ENCODE results near the gene SAMD13.
"Not testable (repeated sequence)": the region's sequence is repeated elsewhere in the genome, so short reads cannot be mapped to it uniquely, and the experiment has no call there.

Gene SAMD13

DNA sequence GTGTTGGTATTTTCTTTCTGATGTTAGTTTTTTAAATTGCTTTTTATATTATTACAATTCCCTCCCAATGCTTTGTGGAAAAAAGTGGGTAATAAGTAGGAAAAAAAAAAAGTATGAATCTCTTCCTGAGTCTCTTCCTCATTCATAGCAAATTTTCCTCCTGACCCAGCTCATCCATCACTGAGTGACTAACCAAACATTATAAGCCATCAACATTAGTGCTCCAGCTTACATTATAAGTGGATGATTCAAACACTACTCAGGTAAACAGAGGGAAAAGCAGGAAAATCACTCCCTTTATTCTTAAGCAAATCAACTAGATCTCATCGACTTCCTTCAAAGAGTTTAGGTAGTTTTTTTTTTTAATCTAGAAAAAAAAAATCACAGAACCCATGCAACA is 15.4 kb upstream of the SAMD13 start:
- no peak for DNase-seq (ENCODE audit: extremely low spot score)
- ChIA-PET CTCF (interaction anchor here (0.5 to 1.0 kb wide), 2 partner anchors 48 to 90 kb away, joined by 3 read pairs; no protein-coding TSS in a partner anchor), POLR2A (no interaction called here)
- TF ChIP-seq CTBP1 (IDR thresholded peaks at IDR 0.05; ENCODE audit: borderline replicate concordance) (no peak), ELF4 (IDR thresholded peaks at IDR 0.05) (no peak), ARNT (IDR thresholded peaks at IDR 0.05) (no peak), FOXK2 (IDR thresholded peaks at IDR 0.05) (no peak), SUZ12 (IDR thresholded peaks at IDR 0.05) (no peak), SP1 (IDR thresholded peaks at IDR 0.05) (no peak), NFRKB (IDR thresholded peaks at IDR 0.05) (no peak), BHLHE40 (IDR thresholded peaks at IDR 0.05; ENCODE audit: borderline replicate concordance) (no peak), L3MBTL2 (conservative IDR thresholded peaks at IDR 0.05) (no peak), HDGF (IDR thresholded peaks at IDR 0.05; ENCODE audit: borderline replicate concordance) (no peak), TARDBP (IDR thresholded peaks at IDR 0.05) (no peak), FOXM1 (IDR thresholded peaks at IDR 0.05; ENCODE audit: borderline replicate concordance) (no peak), FOXA1 (IDR thresholded peaks at IDR 0.05) (no peak), LEF1 (IDR thresholded peaks at IDR 0.05; ENCODE audit: borderline replicate concordance) (no peak), ZNF384 (IDR thresholded peaks at IDR 0.05) (no peak)
- TF ChIP-seq, protein P1, sequence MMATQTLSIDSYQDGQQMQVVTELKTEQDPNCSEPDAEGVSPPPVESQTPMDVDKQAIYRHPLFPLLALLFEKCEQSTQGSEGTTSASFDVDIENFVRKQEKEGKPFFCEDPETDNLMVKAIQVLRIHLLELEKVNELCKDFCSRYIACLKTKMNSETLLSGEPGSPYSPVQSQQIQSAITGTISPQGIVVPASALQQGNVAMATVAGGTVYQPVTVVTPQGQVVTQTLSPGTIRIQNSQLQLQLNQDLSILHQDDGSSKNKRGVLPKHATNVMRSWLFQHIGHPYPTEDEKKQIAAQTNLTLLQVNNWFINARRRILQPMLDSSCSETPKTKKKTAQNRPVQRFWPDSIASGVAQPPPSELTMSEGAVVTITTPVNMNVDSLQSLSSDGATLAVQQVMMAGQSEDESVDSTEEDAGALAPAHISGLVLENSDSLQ (IDR thresholded peaks at IDR 0.05) = no peak

DNA sequence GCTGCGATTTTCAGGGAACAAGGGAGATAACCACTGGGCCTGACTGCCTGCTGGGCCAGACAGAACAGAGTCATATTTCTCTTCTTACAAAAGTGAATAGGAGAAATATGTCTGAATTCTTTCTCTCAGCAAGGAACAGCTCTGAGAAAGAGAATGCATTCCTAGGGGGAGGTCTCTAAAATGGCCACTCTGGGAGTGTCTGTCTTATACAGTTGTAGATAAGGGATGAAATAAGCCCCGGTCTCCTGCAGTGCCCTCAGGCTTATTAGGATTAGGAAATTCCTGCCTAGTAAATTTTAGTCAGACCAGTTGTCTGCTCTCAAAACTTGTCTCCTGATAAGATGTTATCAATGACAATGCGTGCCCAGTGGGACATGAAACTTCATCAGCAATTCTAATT is 14.1 kb upstream of the SAMD13 start:
- POLR2A ChIA-PET; CTCF ChIA-PET; DNase-seq (ENCODE audit: extremely low spot score): not testable (repeated sequence)

DNA sequence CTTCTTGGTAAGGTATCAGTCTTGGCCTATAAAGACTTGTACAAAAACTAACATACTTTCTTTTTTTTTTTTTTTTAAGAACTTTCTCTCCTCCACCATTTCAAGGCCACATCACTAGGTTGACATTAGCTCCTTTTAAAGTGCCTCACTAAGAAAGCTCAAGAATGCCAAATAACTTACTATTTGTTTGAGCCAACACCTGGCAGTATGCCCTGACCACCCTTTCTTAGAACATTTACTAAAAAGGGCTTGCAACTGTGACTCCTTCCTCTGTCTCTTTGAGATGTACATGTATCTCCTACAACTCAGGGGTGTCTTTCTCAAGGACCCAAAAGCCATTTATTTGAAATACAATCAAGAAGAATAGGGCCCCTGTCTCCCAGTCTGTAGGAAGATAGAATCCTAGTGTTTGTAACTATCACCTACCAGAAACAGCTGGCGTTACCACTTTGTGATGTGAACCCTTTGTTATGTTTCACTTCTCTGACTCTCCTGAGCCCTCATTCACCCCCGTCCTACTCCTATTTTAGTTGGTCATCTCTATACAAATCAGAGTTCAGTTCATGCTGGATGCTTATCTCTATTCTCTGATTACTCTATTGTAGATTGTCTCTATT is 12.2 kb upstream of the SAMD13 start:
- no peak for TF ChIP-seq NFRKB (IDR thresholded peaks at IDR 0.05)
- TF ChIP-seq HDGF (IDR thresholded peaks at IDR 0.05; ENCODE audit: borderline replicate concordance) = no peak
- TF ChIP-seq L3MBTL2 (conservative IDR thresholded peaks at IDR 0.05) = no peak
- TF ChIP-seq, protein P1 (IDR thresholded peaks at IDR 0.05) = no peak
- TF ChIP-seq SUZ12 (IDR thresholded peaks at IDR 0.05) = no peak
- TF ChIP-seq FOXK2 (IDR thresholded peaks at IDR 0.05) = no peak
- TF ChIP-seq FOXM1 (IDR thresholded peaks at IDR 0.05; ENCODE audit: borderline replicate concordance) = no peak
- TF ChIP-seq BHLHE40 (IDR thresholded peaks at IDR 0.05; ENCODE audit: borderline replicate concordance) = no peak
- no peak for TF ChIP-seq SP1 (IDR thresholded peaks at IDR 0.05)
- ChIA-PET POLR2A (interaction anchor here (1.8 kb wide), 1 partner anchor 9 kb away, joined by 7 read pairs; no protein-coding TSS in a partner anchor), CTCF (no interaction called here)
- DNase-seq (ENCODE audit: extremely low spot score) = no peak

DNA sequence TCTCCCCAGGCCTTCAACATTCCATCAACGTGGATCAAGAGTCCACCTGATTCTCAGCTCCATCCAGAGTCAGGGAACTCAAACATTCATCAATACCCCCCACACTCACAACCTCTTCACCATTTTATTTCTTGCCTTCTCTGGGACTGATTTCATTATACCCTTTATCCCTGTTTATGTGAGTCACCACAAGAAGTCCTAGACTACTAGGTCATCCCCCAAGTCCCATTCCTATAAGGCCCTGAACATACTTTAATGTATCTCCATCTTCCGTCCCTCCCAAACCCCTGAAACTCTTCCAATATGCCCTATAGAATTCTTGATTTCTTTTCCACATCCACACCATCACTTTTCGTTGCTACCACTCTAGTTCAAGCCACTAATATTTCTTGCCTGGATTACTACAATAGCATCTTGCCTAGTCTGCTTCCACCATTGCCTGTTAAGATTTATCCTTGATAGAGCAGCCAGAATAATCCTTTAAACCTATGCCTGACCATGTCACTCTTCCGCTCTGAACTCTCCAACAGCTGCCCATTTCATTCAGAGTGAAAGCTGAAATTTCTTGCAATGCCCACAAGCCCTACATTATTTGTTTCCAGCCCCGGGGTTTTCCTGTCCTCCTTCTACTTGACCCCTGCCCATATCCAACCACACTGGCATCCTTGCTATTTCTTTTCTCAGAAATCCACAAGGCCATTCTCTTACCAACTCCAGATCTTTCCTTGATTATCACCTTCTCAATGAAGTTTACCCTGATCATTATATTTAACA is 9.4 kb upstream of the SAMD13 start:
- no peak for DNase-seq (ENCODE audit: extremely low spot score)
- no peak for TF ChIP-seq FOXM1 (IDR thresholded peaks at IDR 0.05; ENCODE audit: borderline replicate concordance)
- POLR2A ChIA-PET = no interaction called here
- CTCF ChIA-PET = no interaction called here

DNA sequence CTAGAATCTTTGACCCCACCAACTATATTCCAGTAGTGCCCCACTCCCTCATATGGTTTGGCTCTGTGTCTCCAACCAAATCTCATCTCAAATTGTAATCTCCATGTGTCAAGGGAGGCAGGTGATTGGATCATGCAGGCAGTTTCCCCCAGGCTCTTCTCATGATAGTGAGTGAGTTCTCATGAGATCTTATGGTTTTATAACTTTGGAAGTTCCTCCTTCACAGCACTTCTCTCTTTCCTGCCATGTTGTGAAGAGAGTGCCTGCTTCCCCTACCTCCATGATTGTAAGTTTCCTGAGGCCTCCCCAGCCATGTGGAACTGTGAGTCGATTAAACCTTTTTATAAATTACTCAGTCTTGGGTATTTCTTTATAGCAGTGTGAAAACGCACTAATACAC is 7.7 kb upstream of the SAMD13 start:
- POLR2A ChIA-PET = no interaction called here
- no peak for DNase-seq (ENCODE audit: extremely low spot score)
- CTCF ChIA-PET = no interaction called here
- TF ChIP-seq SUZ12 (IDR thresholded peaks at IDR 0.05) (no peak), NFRKB (IDR thresholded peaks at IDR 0.05) (no peak), ARNT (IDR thresholded peaks at IDR 0.05) (no peak), L3MBTL2 (conservative IDR thresholded peaks at IDR 0.05) (no peak), BHLHE40 (IDR thresholded peaks at IDR 0.05; ENCODE audit: borderline replicate concordance) (no peak), SP1 (IDR thresholded peaks at IDR 0.05) (no peak), FOXA1 (IDR thresholded peaks at IDR 0.05) (no peak)

DNA sequence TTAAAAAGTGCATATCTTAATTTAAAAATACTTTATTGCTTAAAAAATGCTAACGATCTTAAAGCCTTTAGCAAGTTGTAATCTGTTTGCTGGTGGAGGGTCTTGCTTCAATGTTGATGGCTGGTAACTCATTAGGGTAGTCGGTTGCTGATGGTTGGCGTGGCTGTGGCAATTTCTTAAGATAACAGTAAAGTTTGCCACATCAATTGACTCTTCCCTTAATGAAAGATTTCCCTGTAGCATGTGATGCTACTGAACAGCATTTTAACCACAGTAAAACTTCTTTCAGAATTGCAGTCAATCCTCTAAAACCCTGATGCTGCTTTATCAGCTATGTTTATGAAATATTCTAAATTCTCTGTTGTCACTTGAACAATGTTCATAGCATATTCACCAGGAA is 6.8 kb upstream of the SAMD13 start:
- POLR2A ChIA-PET = no interaction called here
- no peak for TF ChIP-seq TARDBP (IDR thresholded peaks at IDR 0.05)
- no peak for TF ChIP-seq L3MBTL2 (conservative IDR thresholded peaks at IDR 0.05)
- TF ChIP-seq FOXM1 (IDR thresholded peaks at IDR 0.05; ENCODE audit: borderline replicate concordance) = no peak
- no peak for TF ChIP-seq LEF1 (IDR thresholded peaks at IDR 0.05; ENCODE audit: borderline replicate concordance)
- no peak for TF ChIP-seq SP1 (IDR thresholded peaks at IDR 0.05)
- no peak for TF ChIP-seq CTBP1 (IDR thresholded peaks at IDR 0.05; ENCODE audit: borderline replicate concordance)
- no peak for TF ChIP-seq FOXK2 (IDR thresholded peaks at IDR 0.05)
- TF ChIP-seq ELF4 (IDR thresholded peaks at IDR 0.05) = no peak
- TF ChIP-seq HDGF (IDR thresholded peaks at IDR 0.05; ENCODE audit: borderline replicate concordance) = no peak
- no peak for TF ChIP-seq ZNF384 (IDR thresholded peaks at IDR 0.05)
- no peak for TF ChIP-seq BHLHE40 (IDR thresholded peaks at IDR 0.05; ENCODE audit: borderline replicate concordance)
- TF ChIP-seq FOXA1 (IDR thresholded peaks at IDR 0.05) = no peak
- TF ChIP-seq SUZ12 (IDR thresholded peaks at IDR 0.05) = no peak
- TF ChIP-seq ARNT (IDR thresholded peaks at IDR 0.05) = no peak
- no peak for TF ChIP-seq NFRKB (IDR thresholded peaks at IDR 0.05)
- TF ChIP-seq, protein P1 (IDR thresholded peaks at IDR 0.05) = no peak
- DNase-seq (ENCODE audit: extremely low spot score) = no peak
- CTCF ChIA-PET = no interaction called here
